ENCODE results near the gene MGAT4C.

Gene MGAT4C

DNA sequence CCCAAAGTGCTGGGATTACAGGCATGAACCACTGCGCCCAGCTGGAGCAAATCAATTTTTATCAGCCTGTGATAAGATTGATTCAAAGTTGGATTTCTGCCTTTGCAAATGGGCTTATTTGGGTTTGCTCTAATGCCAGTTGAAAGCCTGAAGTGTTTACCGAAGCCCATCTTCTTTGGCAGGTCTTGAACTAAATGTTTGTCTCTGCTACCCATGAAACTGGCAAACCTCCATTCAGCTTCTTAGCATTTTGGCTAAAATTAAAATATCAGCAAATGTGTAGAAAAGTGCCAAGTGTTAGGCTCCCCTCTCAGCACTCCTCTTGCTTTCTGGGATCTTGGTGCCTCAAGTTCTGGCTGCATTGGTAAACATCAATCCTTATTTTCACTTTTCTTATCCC, 61.5 kb downstream of the MGAT4C start:
- no peak for DNase-seq (ENCODE audit: low spot score)
- TF ChIP-seq, protein P1, sequence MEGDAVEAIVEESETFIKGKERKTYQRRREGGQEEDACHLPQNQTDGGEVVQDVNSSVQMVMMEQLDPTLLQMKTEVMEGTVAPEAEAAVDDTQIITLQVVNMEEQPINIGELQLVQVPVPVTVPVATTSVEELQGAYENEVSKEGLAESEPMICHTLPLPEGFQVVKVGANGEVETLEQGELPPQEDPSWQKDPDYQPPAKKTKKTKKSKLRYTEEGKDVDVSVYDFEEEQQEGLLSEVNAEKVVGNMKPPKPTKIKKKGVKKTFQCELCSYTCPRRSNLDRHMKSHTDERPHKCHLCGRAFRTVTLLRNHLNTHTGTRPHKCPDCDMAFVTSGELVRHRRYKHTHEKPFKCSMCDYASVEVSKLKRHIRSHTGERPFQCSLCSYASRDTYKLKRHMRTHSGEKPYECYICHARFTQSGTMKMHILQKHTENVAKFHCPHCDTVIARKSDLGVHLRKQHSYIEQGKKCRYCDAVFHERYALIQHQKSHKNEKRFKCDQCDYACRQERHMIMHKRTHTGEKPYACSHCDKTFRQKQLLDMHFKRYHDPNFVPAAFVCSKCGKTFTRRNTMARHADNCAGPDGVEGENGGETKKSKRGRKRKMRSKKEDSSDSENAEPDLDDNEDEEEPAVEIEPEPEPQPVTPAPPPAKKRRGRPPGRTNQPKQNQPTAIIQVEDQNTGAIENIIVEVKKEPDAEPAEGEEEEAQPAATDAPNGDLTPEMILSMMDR (IDR thresholded peaks at IDR 0.05; ENCODE audit: extremely low read depth, missing control alignments), result no peak

DNA sequence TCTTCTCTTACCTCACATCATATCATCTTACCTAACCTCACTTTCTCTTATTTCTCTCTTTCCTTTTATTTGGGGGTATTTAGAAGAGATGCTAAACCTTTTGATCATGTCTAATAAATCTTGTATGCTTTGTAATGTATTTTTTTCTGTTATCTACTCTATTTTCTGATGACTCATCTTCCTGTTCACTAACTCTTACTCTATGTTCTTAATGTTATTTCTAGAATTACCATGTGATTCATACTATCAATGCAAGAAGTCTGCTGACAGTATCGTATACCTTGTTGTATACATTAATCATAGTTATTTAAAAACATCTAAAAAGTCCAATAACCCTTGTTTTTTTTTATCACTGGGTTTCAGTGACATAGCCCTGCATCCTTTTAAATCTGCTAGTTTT, 62.3 kb downstream of the MGAT4C start:
- DNase-seq (ENCODE audit: low spot score), result no peak
- TF ChIP-seq, protein P1 (IDR thresholded peaks at IDR 0.05; ENCODE audit: extremely low read depth, missing control alignments), result no peak

DNA sequence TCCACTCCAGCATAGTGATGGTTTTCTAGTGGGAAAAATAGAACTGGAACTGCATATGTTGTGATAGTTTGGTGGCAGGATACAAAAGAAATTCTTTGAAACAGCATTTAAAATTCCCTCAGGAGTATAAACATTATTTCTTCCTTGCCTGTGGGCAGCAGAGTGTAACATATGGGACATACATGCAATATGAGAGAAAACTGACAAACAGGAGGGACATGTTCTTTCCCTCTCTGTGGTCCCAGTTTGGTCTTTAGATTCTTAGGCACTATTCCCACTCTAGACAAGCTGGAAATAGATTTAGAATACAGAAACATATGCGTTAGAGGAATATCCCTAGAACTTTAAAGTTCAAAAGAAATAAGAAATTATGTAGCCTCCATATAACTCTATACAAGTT, 68.0 kb downstream of the MGAT4C start:
- DNase-seq (ENCODE audit: low spot score), result no peak
- TF ChIP-seq, protein P1 (IDR thresholded peaks at IDR 0.05; ENCODE audit: extremely low read depth, missing control alignments), result no peak

DNA sequence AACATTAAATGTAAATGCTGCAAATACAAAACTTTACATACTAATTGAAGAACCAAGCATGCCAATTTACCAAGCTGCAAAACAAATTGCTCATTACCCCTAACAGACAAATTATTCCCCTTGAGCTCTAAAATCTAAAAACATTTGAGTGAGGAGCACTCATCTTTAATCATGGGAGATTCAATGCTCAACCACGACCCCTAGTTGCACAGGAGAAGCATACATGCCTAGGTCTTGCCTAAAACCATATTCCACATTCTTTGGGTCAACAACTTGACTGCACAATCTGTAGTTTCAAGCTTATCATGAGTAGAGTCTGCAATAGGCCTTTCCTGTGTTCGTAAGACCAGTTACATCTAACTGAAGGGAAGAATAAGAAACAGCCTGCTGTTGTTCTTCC, 69.7 kb downstream of the MGAT4C start:
- no peak for DNase-seq (ENCODE audit: low spot score)
- TF ChIP-seq, protein P1 (IDR thresholded peaks at IDR 0.05; ENCODE audit: extremely low read depth, missing control alignments), result no peak

DNA sequence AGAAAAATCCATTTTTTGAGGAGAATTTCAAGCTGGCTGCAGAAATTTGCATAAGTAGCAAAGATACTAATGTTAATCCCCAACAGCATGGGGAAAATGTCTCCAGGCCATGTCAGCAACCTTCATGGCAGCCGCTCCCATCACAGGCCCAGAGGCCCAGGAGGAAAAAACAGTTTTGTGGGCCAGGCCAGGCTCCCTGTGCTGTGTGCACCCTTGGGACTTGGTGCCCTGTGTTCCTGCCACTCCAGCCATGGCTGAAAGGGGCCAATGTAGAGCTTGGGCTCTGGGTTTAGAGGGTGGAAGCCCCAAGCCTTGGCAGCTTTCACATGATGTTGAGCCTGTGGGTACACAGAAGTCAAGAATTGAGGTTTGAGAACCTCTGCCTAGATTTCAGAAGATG, 76.3 kb downstream of the MGAT4C start:
- DNase-seq (ENCODE audit: low spot score), result no peak
- TF ChIP-seq, protein P1 (IDR thresholded peaks at IDR 0.05; ENCODE audit: extremely low read depth, missing control alignments), result no peak

DNA sequence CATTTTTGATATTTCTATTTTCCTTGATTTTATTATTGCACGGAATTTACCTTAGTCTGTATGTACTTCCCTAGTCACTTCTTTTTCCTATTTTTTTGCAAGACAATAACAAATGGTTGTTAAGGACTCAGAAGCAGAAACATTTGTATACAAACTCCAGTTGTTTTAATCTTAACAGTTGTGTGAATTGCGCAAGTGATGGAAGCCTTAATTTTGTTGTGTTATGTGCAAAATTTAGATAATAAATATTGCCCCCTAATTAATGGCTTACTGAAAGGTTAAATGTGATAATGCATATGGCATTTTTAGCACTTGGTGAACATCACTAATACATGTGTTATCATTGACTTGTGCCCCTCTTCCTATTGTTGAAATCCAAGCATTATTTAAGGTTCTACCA, 82.0 kb downstream of the MGAT4C start:
- TF ChIP-seq, protein P1 (IDR thresholded peaks at IDR 0.05; ENCODE audit: extremely low read depth, missing control alignments), result no peak
- no peak for DNase-seq (ENCODE audit: low spot score)

DNA sequence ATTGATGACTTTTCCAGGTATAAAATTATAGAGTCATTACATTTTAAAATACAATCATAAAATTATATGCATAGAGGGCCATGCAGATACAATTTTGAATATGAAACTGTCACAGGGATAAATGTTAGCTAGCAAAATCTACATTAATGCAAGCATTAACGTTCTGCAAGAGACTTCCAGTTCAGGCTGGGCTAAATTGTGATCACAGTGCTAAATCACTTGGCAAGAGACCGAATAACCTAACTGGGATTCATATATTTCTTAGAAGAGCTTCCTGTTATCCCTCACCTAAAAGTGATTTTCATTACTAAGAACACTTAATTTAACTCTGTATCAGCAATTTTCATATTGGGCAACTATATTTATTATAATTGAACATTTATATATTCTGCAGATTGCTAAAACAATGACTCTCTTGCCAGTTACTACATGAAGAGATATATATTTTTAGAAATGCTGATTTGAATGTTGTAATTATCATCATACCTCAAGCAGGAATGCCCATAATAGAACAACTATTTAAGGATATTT, 83.2 kb downstream of the MGAT4C start:
- TF ChIP-seq, protein P1 (IDR thresholded peaks at IDR 0.05; ENCODE audit: extremely low read depth, missing control alignments), result no peak
- DNase-seq (ENCODE audit: low spot score), result no peak
